ENCODE results near the gene CD6.

DNA sequence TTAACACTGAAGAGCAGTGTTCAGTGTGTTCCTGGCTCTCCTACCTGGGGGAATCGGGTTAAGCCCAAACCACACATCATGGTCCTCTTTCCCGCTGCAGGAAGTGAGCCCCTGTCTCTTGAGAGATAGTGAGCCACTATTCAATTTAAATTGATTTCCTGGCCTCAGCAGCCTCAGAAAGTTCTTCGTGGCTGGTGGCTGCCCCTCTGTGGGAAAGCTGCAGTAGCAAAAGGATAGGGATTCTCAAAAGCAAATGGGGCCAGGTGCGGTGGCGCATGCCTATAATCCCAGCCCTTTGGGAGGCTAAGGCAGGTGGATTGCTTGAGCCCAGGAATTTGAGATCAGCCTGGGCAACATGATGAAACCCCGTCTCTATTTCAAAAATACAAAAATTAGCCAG lies 81.7 kb downstream of the CD6 start:
- TF ChIP-seq EZH2 (IDR thresholded peaks at IDR 0.05) (no peak), POLR2AphosphoS5 (IDR thresholded peaks at IDR 0.05; ENCODE audit: low read depth, low read length) (no peak), POLR2A (IDR thresholded peaks at IDR 0.05; ENCODE audit: borderline replicate concordance, extremely low read depth, insufficient read depth, insufficient read length) (no peak), YY1 (IDR thresholded peaks at IDR 0.05; ENCODE audit: extremely low read depth, insufficient replicate concordance, low read depth, low read length) (no peak), SP1 (IDR thresholded peaks at IDR 0.05; ENCODE audit: low read depth) (no peak), ZFX (IDR thresholded peaks at IDR 0.05) (no peak), SRF (IDR thresholded peaks at IDR 0.05; ENCODE audit: low read depth) (no peak), SIN3A (IDR thresholded peaks at IDR 0.05; ENCODE audit: low read depth) (no peak), TCF7L2 (IDR thresholded peaks at IDR 0.05; ENCODE audit: borderline replicate concordance, extremely low read depth, insufficient read depth, insufficient read length) (no peak)
- TF ChIP-seq, protein P1, sequence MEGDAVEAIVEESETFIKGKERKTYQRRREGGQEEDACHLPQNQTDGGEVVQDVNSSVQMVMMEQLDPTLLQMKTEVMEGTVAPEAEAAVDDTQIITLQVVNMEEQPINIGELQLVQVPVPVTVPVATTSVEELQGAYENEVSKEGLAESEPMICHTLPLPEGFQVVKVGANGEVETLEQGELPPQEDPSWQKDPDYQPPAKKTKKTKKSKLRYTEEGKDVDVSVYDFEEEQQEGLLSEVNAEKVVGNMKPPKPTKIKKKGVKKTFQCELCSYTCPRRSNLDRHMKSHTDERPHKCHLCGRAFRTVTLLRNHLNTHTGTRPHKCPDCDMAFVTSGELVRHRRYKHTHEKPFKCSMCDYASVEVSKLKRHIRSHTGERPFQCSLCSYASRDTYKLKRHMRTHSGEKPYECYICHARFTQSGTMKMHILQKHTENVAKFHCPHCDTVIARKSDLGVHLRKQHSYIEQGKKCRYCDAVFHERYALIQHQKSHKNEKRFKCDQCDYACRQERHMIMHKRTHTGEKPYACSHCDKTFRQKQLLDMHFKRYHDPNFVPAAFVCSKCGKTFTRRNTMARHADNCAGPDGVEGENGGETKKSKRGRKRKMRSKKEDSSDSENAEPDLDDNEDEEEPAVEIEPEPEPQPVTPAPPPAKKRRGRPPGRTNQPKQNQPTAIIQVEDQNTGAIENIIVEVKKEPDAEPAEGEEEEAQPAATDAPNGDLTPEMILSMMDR (IDR thresholded peaks at IDR 0.05 in 2 of 3, conservative IDR thresholded peaks at IDR 0.05 in 1 of 3; ENCODE audit: borderline replicate concordance in 1 of 3, insufficient read depth in 1 of 3, low read depth in 2 of 3, low read length in 2 of 3): no peak
- TF ChIP-seq, protein P2, sequence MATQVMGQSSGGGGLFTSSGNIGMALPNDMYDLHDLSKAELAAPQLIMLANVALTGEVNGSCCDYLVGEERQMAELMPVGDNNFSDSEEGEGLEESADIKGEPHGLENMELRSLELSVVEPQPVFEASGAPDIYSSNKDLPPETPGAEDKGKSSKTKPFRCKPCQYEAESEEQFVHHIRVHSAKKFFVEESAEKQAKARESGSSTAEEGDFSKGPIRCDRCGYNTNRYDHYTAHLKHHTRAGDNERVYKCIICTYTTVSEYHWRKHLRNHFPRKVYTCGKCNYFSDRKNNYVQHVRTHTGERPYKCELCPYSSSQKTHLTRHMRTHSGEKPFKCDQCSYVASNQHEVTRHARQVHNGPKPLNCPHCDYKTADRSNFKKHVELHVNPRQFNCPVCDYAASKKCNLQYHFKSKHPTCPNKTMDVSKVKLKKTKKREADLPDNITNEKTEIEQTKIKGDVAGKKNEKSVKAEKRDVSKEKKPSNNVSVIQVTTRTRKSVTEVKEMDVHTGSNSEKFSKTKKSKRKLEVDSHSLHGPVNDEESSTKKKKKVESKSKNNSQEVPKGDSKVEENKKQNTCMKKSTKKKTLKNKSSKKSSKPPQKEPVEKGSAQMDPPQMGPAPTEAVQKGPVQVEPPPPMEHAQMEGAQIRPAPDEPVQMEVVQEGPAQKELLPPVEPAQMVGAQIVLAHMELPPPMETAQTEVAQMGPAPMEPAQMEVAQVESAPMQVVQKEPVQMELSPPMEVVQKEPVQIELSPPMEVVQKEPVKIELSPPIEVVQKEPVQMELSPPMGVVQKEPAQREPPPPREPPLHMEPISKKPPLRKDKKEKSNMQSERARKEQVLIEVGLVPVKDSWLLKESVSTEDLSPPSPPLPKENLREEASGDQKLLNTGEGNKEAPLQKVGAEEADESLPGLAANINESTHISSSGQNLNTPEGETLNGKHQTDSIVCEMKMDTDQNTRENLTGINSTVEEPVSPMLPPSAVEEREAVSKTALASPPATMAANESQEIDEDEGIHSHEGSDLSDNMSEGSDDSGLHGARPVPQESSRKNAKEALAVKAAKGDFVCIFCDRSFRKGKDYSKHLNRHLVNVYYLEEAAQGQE (IDR thresholded peaks at IDR 0.05; ENCODE audit: low read depth): no peak

All from HCT116 (cell line).